Ovary (tissue), 3 donors: ENCODE measurements around the gene FOXP1.

Experiments
- CTCF ChIP-seq, 3 donors: fragments of 450-650 bp in 2 of 3; fragments of 200-600 bp in 1 of 3; IDR thresholded peaks; one replicate each; pipeline versions ENCODE4 v1.5.1 to v1.8.0; 2016 to 2022; ENCODE audit warnings: antibody characterized with exemption in 3 of 3, mild to moderate bottlenecking in 1 of 3
- POLR2A ChIP-seq: fragments of 450-650 bp; IDR thresholded peaks from one replicate; pipeline ENCODE4 v1.6.1; 2017; ENCODE audit warnings: antibody characterized with exemption, mild to moderate bottlenecking, moderate library complexity
- donor health status: DM: no; HTN: no; CAD: no.

GRCh38 chr3:70926835-70927234 is 656.7 kb downstream of the FOXP1 start:
- TF ChIP-seq CTCF (IDR thresholded peaks at IDR 0.05) (no peak), POLR2A (no peak)
